Lower leg skin (tissue), 3 donors: ENCODE measurements around the gene RNASE4.

Experiments
- CTCF ChIP-seq, 3 donors: fragments of 450-650 bp; IDR thresholded peaks; one replicate each; pipeline ENCODE4 v1.5.1; 2016; ENCODE audit warnings: antibody characterized with exemption in 3 of 3, mild to moderate bottlenecking in 3 of 3, moderate library complexity in 2 of 3
- POLR2A ChIP-seq, 2 donors: fragments of 450-650 bp; IDR thresholded peaks; one replicate each; pipeline ENCODE4 v1.6.1; 2016 to 2017; ENCODE audit warnings: antibody characterized with exemption in 2 of 2, mild to moderate bottlenecking in 1 of 2, moderate library complexity in 1 of 2

GRCh38 chr14:20719777-20720176 is 35.4 kb downstream of the RNASE4 start:
- no peak for TF ChIP-seq CTCF (IDR thresholded peaks at IDR 0.05)
- TF ChIP-seq POLR2A (IDR thresholded peaks at IDR 0.05) = no peak
